PC-3 (cell line): ENCODE measurements around the gene TNIP1. TPM values are rescaled to one million over a fixed set of nuclear protein-coding genes. Genes with fewer than 3 reads are reported as not detected.

Source experiments
- ATAC-seq: fragments of 200-7000 bp; cut with Tn5 transposase; 2 replicates; pipeline ENCODE4 v1.9.1; 2020; ENCODE audit warnings: mild to moderate bottlenecking, moderate library complexity
- BruUV-seq: library from RNA; stranded (reverse); fragments of 400-500 nt; replicated peaks from 2 replicates; lab custom pipeline; 2021; lab: Mats Ljungman, UMichigan
- CTCF ChIA-PET: fragments of 300-600 bp; sonication (Branson Sonifier 250); formaldehyde crosslinking; loops from one replicate; lab custom pipeline; 2022; ENCODE audit warnings: antibody characterized with exemption; lab: Charles Lee
- POLR2A ChIA-PET: fragments of 300-600 bp; sonication (Branson Sonifier 250); formaldehyde crosslinking; loops from one replicate; lab custom pipeline; 2022; ENCODE audit warnings: antibody characterized with exemption; ENCODE audit not compliant: unreplicated experiment; lab: Charles Lee
- DNase-seq: peaks from one replicate; pipeline ENCODE4 v3.0.0-alpha.2; 2015
- H2AFZ ChIP-seq: fragments of 300-600 bp; sonication (generic); 2 replicates; pipeline ENCODE4 v1.6.0; 2016; ENCODE audit warnings: antibody characterized with exemption, low read length
- H3F3A ChIP-seq: fragments of 300-600 bp; sonication (generic); one replicate; pipeline ENCODE4 v1.6.0; 2017; ENCODE audit warnings: antibody characterized with exemption, low read length, control low read depth, mild to moderate bottlenecking; ENCODE audit not compliant: unreplicated experiment
- H3K27ac ChIP-seq: fragments of 300-600 bp; sonication (generic); 2 replicates; pipeline ENCODE4 v1.5.1; 2016; ENCODE audit warnings: mild to moderate bottlenecking, low read length
- H3K27me3 ChIP-seq: fragments of 300-600 bp; sonication (generic); 2 replicates; pipeline ENCODE4 v1.6.1; 2016; ENCODE audit warnings: low read length, mixed read lengths
- H3K36me3 ChIP-seq: fragments of 300-600 bp; sonication (generic); 2 replicates; pipeline ENCODE4 v1.6.1; 2016; ENCODE audit warnings: low read depth, mixed run types, low read length, mixed read lengths
- H3K4me1 ChIP-seq: fragments of 300-600 bp; sonication (generic); 2 replicates; pipeline ENCODE4 v1.5.1; 2016; ENCODE audit warnings: low read length; ENCODE audit not compliant: insufficient read depth
- H3K4me2 ChIP-seq: fragments of 300-600 bp; sonication (generic); 2 replicates; pipeline ENCODE4 v1.6.0; 2016; ENCODE audit warnings: low read length
- H3K4me3 ChIP-seq: fragments of 300-600 bp; sonication (generic); 2 replicates; pipeline ENCODE4 v1.5.1; 2016; ENCODE audit warnings: mild to moderate bottlenecking, low read length, mixed read lengths
- H3K79me2 ChIP-seq: fragments of 300-600 bp; sonication (generic); 2 replicates; pipeline ENCODE4 v1.6.1; 2017; ENCODE audit warnings: low read length, mixed read lengths
- H3K9ac ChIP-seq: fragments of 300-600 bp; sonication (generic); 2 replicates; pipeline ENCODE4 v1.6.0; 2016; ENCODE audit warnings: mild to moderate bottlenecking, low read length
- H3K9me2 ChIP-seq: fragments of 300-600 bp; sonication (generic); replicated peaks from 2 replicates; pipeline ENCODE4 v1.6.1; 2016; ENCODE audit warnings: mixed run types, low read length, mixed read lengths
- H3K9me3 ChIP-seq: fragments of 300-600 bp; sonication (generic); 2 replicates; pipeline ENCODE4 v1.6.1; 2016; ENCODE audit warnings: low read length, mixed read lengths
- H4K20me1 ChIP-seq: fragments of 300-600 bp; sonication (generic); 2 replicates; pipeline ENCODE4 v1.6.1; 2016; ENCODE audit warnings: low read length, mixed read lengths
- CTCF ChIP-seq: fragments of 300-600 bp; sonication (generic); conservative IDR thresholded peaks from 2 replicates; pipeline ENCODE4 v1.5.1; 2017; ENCODE audit warnings: antibody characterized with exemption, low read depth, mild to moderate bottlenecking, low read length
- EZH2 ChIP-seq: fragments of 300-600 bp; sonication (generic); IDR thresholded peaks from one replicate; pipeline ENCODE4 v1.6.1; 2017; ENCODE audit warnings: antibody characterized with exemption, mild to moderate bottlenecking, low read length; ENCODE audit not compliant: unreplicated experiment
- EZH2phosphoT487 ChIP-seq: fragments of 300-600 bp; sonication (generic); IDR thresholded peaks from 2 replicates; pipeline ENCODE4 v1.6.1; 2018; ENCODE audit warnings: mild to moderate bottlenecking, antibody characterized with exemption, low read length, borderline replicate concordance
- intact Hi-C: fragments of 100-400 bp; cut with micrococcal nuclease; formaldehyde crosslinking; loops from 2 replicates; pipeline ENCODE4 v1.9.0; 2023
- total RNA-seq: library from RNA; depleted of rRNA; stranded (reverse); fragments of >200 nt; gene quantifications from 2 replicates; pipeline ENCODE4 v1.2.3, GENCODE V29; 2014

Gene TNIP1
- total RNA-seq, 1 experiment from 2014 or later: 90.0 TPM

- BruUV-seq: no TSS peak
- POLR2A ChIA-PET: no interaction called here
These were observed 17.9 kb upstream of the TNIP1 start for GRCh38 chr5:151098768-151099121.

GRCh38 chr5:151097820-151098767, 17.3 kb upstream of the TNIP1 start:
- Histone ChIP-seq H3K9me3 (no peaks in the 10 kb centered on the region), H3K9me2 (no peaks in the 10 kb centered on the region), H3K36me3 (no peaks in the 10 kb centered on the region), H3K4me3 (no peak overlapping the region), H2AFZ (no peak overlapping the region), H3K4me1 (peaks cover 29% of the 10 kb centered on the region), H3K9ac (no peak overlapping the region), H3F3A (peaks cover 4% of the 10 kb centered on the region), H3K79me2 (no peaks in the 10 kb centered on the region), H3K27me3 (no peaks in the 10 kb centered on the region), H3K4me2 (no peak overlapping the region), H4K20me1 (no peaks in the 10 kb centered on the region), H3K27ac (no peak overlapping the region)
- POLR2A ChIA-PET: no interaction called here
- BruUV-seq: no TSS peak
- CTCF ChIA-PET: interaction anchor here (0.6 kb wide), 1 partner anchor 11 kb away, joined by 3 read pairs; no protein-coding TSS in a partner anchor
- TF ChIP-seq CTCF (no peak), EZH2phosphoT487 (no peak), EZH2 (no peak)
- intact Hi-C loops: no loop called here
- DNase-seq (no peak), ATAC-seq (no peak)

More at GRCh38 chr5:151098768-151099121, 17.9 kb upstream of the TNIP1 start:
- Histone ChIP-seq H3K4me1 (peaks cover 23% of the 10 kb centered on the region), H3K9ac (no peak overlapping the region), H3K4me3 (no peak overlapping the region), H3K36me3 (no peaks in the 10 kb centered on the region), H3K79me2 (no peaks in the 10 kb centered on the region), H2AFZ (no peak overlapping the region), H3K4me2 (no peak overlapping the region), H4K20me1 (no peaks in the 10 kb centered on the region), H3K27ac (no peak overlapping the region), H3K9me3 (no peaks in the 10 kb centered on the region), H3K9me2 (no peaks in the 10 kb centered on the region), H3F3A (no peaks in the 10 kb centered on the region), H3K27me3 (no peaks in the 10 kb centered on the region)
- no peak for TF ChIP-seq EZH2
- TF ChIP-seq EZH2phosphoT487: no peak
- TF ChIP-seq CTCF: no peak
- CTCF ChIA-PET: no interaction called here
- intact Hi-C loops: no loop called here
- DNase-seq: no peak
- ATAC-seq: no peak

GRCh38 chr5:151097061-151097460, 16.2 kb upstream of the TNIP1 start:
- intact Hi-C loops: no loop called here
- no TSS peak for BruUV-seq

More at GRCh38 chr5:151097061-151097460, 16.2 kb upstream of the TNIP1 start:
- no peaks in the 10 kb centered on the region for H3K9me3 ChIP-seq
- no peaks in the 10 kb centered on the region for H3K9me2 ChIP-seq
- no peaks in the 10 kb centered on the region for H3K27me3 ChIP-seq
- peaks cover 6% of the 10 kb centered on the region for H3F3A ChIP-seq
- ATAC-seq: no peak
- no peak for TF ChIP-seq EZH2phosphoT487
- TF ChIP-seq EZH2: no peak
- TF ChIP-seq CTCF: no peak
- no peak overlapping the region for H3K4me2 ChIP-seq
- no peak overlapping the region for H3K27ac ChIP-seq
- DNase-seq: no peak
- H3K4me3 ChIP-seq: no peak overlapping the region
- no peak overlapping the region for H3K9ac ChIP-seq
- ChIA-PET POLR2A (interaction anchor here (0.7 kb wide), 1 partner anchor 571 kb away, joined by 5 read pairs; no protein-coding TSS in a partner anchor), CTCF (no interaction called here)
- no peaks in the 10 kb centered on the region for H3K79me2 ChIP-seq
- no peaks in the 10 kb centered on the region for H4K20me1 ChIP-seq
- H3K36me3 ChIP-seq: no peaks in the 10 kb centered on the region
- no peak overlapping the region for H2AFZ ChIP-seq
- H3K4me1 ChIP-seq: peaks cover 38% of the 10 kb centered on the region
